GM19099 (cell line): ENCODE measurements around the gene SLC12A4.

Experiments used
- POLR2A ChIP-seq: IDR thresholded peaks from 3 replicates; pipeline ENCODE4 v1.6.1; 2011; ENCODE audit warnings: low read depth; ENCODE audit not compliant: insufficient read length; ENCODE audit errors: extremely low read depth

The SLC12A4 gene

GRCh38 chr16:67941469-67942199 is 26.8 kb downstream of the SLC12A4 start:
- TF ChIP-seq POLR2A: no peak

GRCh38 chr16:67940446-67941089 is 27.9 kb downstream of the SLC12A4 start:
- no peak for TF ChIP-seq POLR2A

- no peak for TF ChIP-seq POLR2A
Observed at GRCh38 chr16:67939507-67940445, 28.7 kb downstream of the SLC12A4 start.

- no peak for TF ChIP-seq POLR2A
Observed at GRCh38 chr16:67936880-67937605, 31.4 kb downstream of the SLC12A4 start.

- peak; percentile 81 for TF ChIP-seq POLR2A
Observed at GRCh38 chr16:67936124-67936879, 32.1 kb downstream of the SLC12A4 start, which contains the start of gene PSMB10. Gene PSMB10, minus strand, starts transcription at chr16:67936850. Its CDS starts 101 bp downstream, at chr16:67936749.

GRCh38 chr16:67935402-67936123 is 32.9 kb downstream of the SLC12A4 start:
- TF ChIP-seq POLR2A: peak; percentile 82

GRCh38 chr16:67935101-67935401 is 33.4 kb downstream of the SLC12A4 start:
- no peak for TF ChIP-seq POLR2A

GRCh38 chr16:67934306-67935100 is 33.9 kb downstream of the SLC12A4 start:
- peak; percentile 26 for TF ChIP-seq POLR2A

DNA sequence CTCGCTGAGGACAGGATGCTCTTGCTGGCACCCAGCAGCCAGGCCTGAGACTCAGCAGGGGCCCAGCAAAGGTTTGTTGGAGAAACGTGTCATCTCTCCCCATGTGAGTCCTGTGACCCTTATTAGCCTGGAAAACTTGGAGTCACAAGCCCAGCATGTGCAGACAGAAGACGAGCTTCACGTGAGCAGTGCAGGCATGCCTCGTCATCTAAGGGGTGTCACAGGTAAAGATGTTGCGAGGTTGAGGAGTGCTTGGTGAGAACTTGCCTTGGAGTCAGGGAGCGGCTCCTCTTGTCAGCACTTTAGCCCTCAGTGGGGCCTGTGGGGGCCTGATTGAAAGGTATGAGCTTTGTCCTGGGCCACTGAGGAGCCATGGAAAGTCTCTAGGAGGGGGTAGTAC is 34.6 kb downstream of the SLC12A4 start:
- TF ChIP-seq POLR2A: no peak

- TF ChIP-seq POLR2A: no peak
Observed at GRCh38 chr16:67932462-67932840, 36.0 kb downstream of the SLC12A4 start.

DNA sequence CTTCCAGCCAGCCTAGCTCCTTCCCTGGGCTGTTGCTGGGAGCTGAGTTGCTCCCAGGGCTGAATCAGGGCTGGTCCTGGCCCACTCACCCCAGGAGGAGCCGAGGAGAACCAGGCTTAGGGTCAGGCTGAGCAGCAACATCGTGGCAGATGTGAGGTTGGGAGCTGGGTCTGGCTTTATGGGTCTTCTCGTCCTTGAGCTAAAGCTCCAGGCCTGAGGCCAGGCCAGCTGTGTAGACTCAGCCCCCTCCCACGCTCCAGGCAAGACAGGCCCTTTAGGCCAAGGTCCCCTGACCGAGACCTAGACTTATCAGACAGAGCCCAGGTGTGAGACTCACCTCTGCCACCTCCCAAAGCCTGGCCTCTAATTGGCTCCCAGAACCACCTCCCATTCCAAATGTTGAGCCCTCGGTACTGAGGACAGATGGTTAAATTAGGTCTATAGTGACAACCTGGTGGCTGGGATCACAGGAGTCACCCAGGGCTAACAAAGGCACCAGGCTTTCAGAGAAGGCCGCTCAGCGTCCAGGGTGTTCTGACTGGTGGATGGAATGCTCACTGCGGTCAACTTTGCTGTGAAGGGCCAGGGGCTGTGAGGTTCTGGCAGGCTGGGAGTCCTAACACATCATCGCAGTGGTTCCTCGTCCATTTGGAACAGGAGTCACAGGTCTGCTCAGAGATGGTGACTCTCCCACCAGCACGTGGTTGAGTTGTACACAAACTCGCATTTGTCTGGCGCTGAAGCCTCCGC is 36.5 kb downstream of the SLC12A4 start, which contains the start of gene CTRL:
TSS of gene CTRL (minus strand) at position 151 of the 750 bp plus-strand sequence. CDS start at position 141, 10 bp downstream.
- TF ChIP-seq POLR2A: no peak

DNA sequence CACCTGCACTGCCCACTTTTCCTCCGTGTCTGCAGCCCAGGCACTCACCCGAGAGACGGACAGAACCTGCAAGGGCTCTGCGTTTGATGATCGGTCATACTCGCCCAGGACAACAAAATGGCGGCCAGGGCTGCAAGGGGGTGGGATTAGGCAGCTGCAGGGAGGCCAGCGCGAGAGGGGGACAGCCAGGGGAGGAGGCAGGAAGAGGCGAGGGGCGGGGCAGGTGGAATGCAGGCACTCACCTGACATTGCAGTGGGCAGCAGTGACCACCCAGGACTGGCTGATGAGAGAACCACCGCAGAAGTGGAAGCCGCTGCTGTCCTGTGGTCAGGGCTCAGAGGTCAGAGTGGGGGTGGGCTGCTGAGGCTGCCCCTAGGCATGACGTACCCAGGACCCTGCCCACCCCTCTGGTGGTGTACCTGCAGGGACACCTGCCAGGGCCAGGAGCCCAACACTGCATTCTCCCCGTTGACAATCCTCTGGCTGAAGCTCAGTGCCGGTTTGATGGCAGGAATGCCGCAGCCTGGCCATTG is 37.7 kb downstream of the SLC12A4 start:
- no peak for TF ChIP-seq POLR2A

GRCh38 chr16:67930191-67930590 is 38.2 kb downstream of the SLC12A4 start:
- TF ChIP-seq POLR2A: peak; percentile 22
